HepG2 (cell line): Measurements from ENCODE around the gene MRPL14. TPM values are rescaled to one million over a fixed set of nuclear protein-coding genes. Genes with fewer than 3 reads are reported as not detected.

Source experiments
- ADNP ChIP-seq: sonication (generic); formaldehyde crosslinking; IDR thresholded peaks from 2 replicates; pipeline ENCODE4 v1.4.0; 2020; ENCODE audit warnings: missing genetic modification reagents
- ATF1 ChIP-seq: IDR thresholded peaks from 2 replicates; pipeline ENCODE4 v1.6.1; 2016; ENCODE audit warnings: mild to moderate bottlenecking, control low read depth
- BRD4 ChIP-seq: sonication (generic); formaldehyde crosslinking; IDR thresholded peaks from 2 replicates; pipeline ENCODE4 v1.4.0; 2020; ENCODE audit warnings: missing genetic modification reagents
- CCDC6 ChIP-seq: sonication (generic); formaldehyde crosslinking; IDR thresholded peaks from 2 replicates; pipeline ENCODE4 v1.8.1; 2022; ENCODE audit warnings: mild to moderate bottlenecking, missing genetic modification reagents, moderate library complexity
- DNMT1 ChIP-seq: sonication (generic); formaldehyde crosslinking; IDR thresholded peaks from 2 replicates; pipeline ENCODE4 v1.5.1; 2020; ENCODE audit warnings: mild to moderate bottlenecking, missing genetic modification reagents
- HDAC2 ChIP-seq: sonication (generic); formaldehyde crosslinking; IDR thresholded peaks from 2 replicates; pipeline ENCODE4 v1.4.0; 2020; ENCODE audit warnings: missing genetic modification reagents
- HIVEP1 ChIP-seq: sonication (generic); formaldehyde crosslinking; IDR thresholded peaks from 2 replicates; pipeline ENCODE4 v1.4.0; 2020; ENCODE audit warnings: mild to moderate bottlenecking, missing genetic modification reagents
- KAT2B ChIP-seq: fragments of 150-350 bp; IDR thresholded peaks from 2 replicates; pipeline ENCODE4 v1.6.1; 2014; ENCODE audit warnings: low read depth, low read length, borderline replicate concordance
- NAIF1 ChIP-seq: sonication (generic); formaldehyde crosslinking; IDR thresholded peaks from 2 replicates; pipeline ENCODE4 v1.5.0; 2020; ENCODE audit warnings: mild to moderate bottlenecking, missing genetic modification reagents, borderline replicate concordance
- NFATC3 ChIP-seq: sonication (generic); formaldehyde crosslinking; IDR thresholded peaks from 2 replicates; pipeline ENCODE4 v1.5.1; 2020; ENCODE audit warnings: mild to moderate bottlenecking, missing genetic modification reagents
- NFIB ChIP-seq: sonication (generic); formaldehyde crosslinking; IDR thresholded peaks from 2 replicates; pipeline ENCODE4 v1.9.0; 2021; ENCODE audit warnings: missing genetic modification reagents, mild to moderate bottlenecking, borderline replicate concordance
- PCBP1 ChIP-seq: fragments of 200-400 bp; formaldehyde crosslinking; IDR thresholded peaks from 2 replicates; pipeline ENCODE4 v1.6.1; 2017; ENCODE audit warnings: mild to moderate bottlenecking, low read depth, low read length, borderline replicate concordance
- PRPF4 ChIP-seq: fragments of 200-400 bp; formaldehyde crosslinking; IDR thresholded peaks from 2 replicates; pipeline ENCODE4 v1.6.1; 2016; ENCODE audit warnings: low read length, low read depth; ENCODE audit not compliant: poor library complexity, severe bottlenecking
- RNF2 ChIP-seq: fragments of 450-650 bp; conservative IDR thresholded peaks from 2 replicates; pipeline ENCODE4 v1.6.1; 2016; ENCODE audit warnings: low read depth
- SALL1 ChIP-seq: sonication (generic); formaldehyde crosslinking; IDR thresholded peaks from 2 replicates; pipeline ENCODE4 v1.8.0; 2022; ENCODE audit warnings: mild to moderate bottlenecking, missing genetic modification reagents
- SIX1 ChIP-seq: sonication (generic); formaldehyde crosslinking; IDR thresholded peaks from 2 replicates; pipeline ENCODE4 v1.4.0; 2020; ENCODE audit warnings: missing genetic modification reagents, borderline replicate concordance
- SNRNP70 ChIP-seq: fragments of 200-400 bp; formaldehyde crosslinking; IDR thresholded peaks from 2 replicates; pipeline ENCODE4 v1.6.1; 2017; ENCODE audit warnings: mild to moderate bottlenecking, low read depth, low read length, moderate library complexity
- ZNF143 ChIP-seq: sonication (generic); formaldehyde crosslinking; IDR thresholded peaks from 2 replicates; pipeline ENCODE4 v1.4.0; 2020; ENCODE audit warnings: missing genetic modification reagents
- ZNF256 ChIP-seq: sonication (generic); formaldehyde crosslinking; conservative IDR thresholded peaks from 2 replicates; pipeline ENCODE4 v1.4.0; 2020; ENCODE audit warnings: missing genetic modification reagents
- ZNF264 ChIP-seq: sonication (generic); formaldehyde crosslinking; IDR thresholded peaks from 2 replicates; pipeline ENCODE4 v1.4.0; 2020; ENCODE audit warnings: missing genetic modification reagents
- ZNF484 ChIP-seq: sonication (generic); formaldehyde crosslinking; IDR thresholded peaks from 2 replicates; pipeline ENCODE4 v1.5.1; 2020; ENCODE audit warnings: mild to moderate bottlenecking, low read depth, missing genetic modification reagents, borderline replicate concordance
- ZNF569 ChIP-seq: sonication (generic); formaldehyde crosslinking; IDR thresholded peaks from 2 replicates; pipeline ENCODE4 v1.5.0; 2020; ENCODE audit warnings: mild to moderate bottlenecking, missing genetic modification reagents, moderate library complexity, borderline replicate concordance
- ZNF746 ChIP-seq: sonication (generic); formaldehyde crosslinking; IDR thresholded peaks from 2 replicates; pipeline ENCODE4 v1.8.0; 2022; ENCODE audit warnings: mild to moderate bottlenecking, missing genetic modification reagents
- ZNF776 ChIP-seq: sonication (generic); formaldehyde crosslinking; IDR thresholded peaks from 2 replicates; pipeline ENCODE4 v1.4.0; 2020; ENCODE audit warnings: mild to moderate bottlenecking, missing genetic modification reagents
- ZNF83 ChIP-seq: sonication (generic); formaldehyde crosslinking; IDR thresholded peaks from 2 replicates; pipeline ENCODE4 v1.4.0; 2020; ENCODE audit warnings: missing genetic modification reagents, mild to moderate bottlenecking, borderline replicate concordance
- ZNF850 ChIP-seq: sonication (generic); formaldehyde crosslinking; conservative IDR thresholded peaks from 2 replicates; pipeline ENCODE4 v1.9.0; 2021; ENCODE audit warnings: mild to moderate bottlenecking, missing genetic modification reagents
- ZSCAN29 ChIP-seq: sonication (generic); formaldehyde crosslinking; conservative IDR thresholded peaks from 2 replicates; pipeline ENCODE4 v1.4.0; 2020; ENCODE audit warnings: mild to moderate bottlenecking, missing genetic modification reagents
- ZZZ3 ChIP-seq: sonication (generic); formaldehyde crosslinking; IDR thresholded peaks from 2 replicates; pipeline ENCODE4 v1.4.0; 2020; ENCODE audit warnings: missing genetic modification reagents, mild to moderate bottlenecking, borderline replicate concordance
- polyA plus RNA-seq, 8 experiments: library from polyadenylated mRNA; depleted of rRNA in 3 of 8; stranded (reverse) in 7 of 8; unstranded in 1 of 8; fragments of >200 nt; fragmentation: Illumina TruSeq in 4 of 8; extraction: Trizol in 4 of 8; gene quantifications; 2 replicates each; pipeline versions ENCODE4 v1.2.1 to v1.2.3, GENCODE V29; 2011 to 2016; ENCODE audit warnings: low read depth in 4 of 8, missing spikeins in 1 of 8, mixed read lengths in 1 of 8; ENCODE audit not compliant: insufficient read depth in 1 of 8
- total RNA-seq, 5 experiments: library from RNA; depleted of rRNA; stranded (reverse); fragments of >200 nt; fragmentation: Illumina TruSeq; extraction: Trizol; gene quantifications; 2 replicates each; pipeline ENCODE4 v1.2.3, GENCODE V29; 2016; ENCODE audit warnings: low read depth in 1 of 5
- TF ChIP-seq, protein P1 (sequence below): sonication (generic); formaldehyde crosslinking; IDR thresholded peaks from 2 replicates; pipeline ENCODE4 v1.5.1; 2020; ENCODE audit warnings: mild to moderate bottlenecking, missing genetic modification reagents, borderline replicate concordance
- TF ChIP-seq, protein P2 (sequence below): sonication (generic); formaldehyde crosslinking; IDR thresholded peaks from 2 replicates; pipeline ENCODE4 v1.4.0; 2020; ENCODE audit warnings: missing genetic modification reagents, borderline replicate concordance
- TF ChIP-seq, protein P3 (sequence below): sonication (generic); formaldehyde crosslinking; IDR thresholded peaks from 2 replicates; pipeline ENCODE4 v1.8.0; 2022; ENCODE audit warnings: mild to moderate bottlenecking, missing genetic modification reagents

The MRPL14 gene
- total and polyA plus RNA-seq, 2 of the 13 experiments (the other 11 are each of a cell fraction or from before 2014, with no cell fraction given): 157 to 178 TPM

DNA sequence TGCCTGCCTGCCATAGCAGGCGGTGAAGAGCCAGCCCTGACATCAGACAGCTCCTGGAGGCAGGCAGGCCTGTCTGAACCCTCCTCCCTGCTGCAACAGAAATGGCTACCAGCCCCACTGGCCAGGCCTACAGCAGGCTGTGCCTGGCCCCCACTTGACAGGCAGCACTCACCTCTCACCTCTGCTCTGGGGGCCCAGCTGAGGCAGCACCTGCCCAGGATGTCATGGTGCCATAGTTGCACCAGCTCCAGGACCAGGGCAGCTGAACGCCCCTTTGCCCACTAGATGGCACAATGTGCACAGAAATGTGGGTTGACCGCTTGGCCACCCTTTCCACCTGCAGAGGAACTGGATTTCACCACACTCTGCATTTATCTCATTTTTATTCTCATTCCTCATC is 30.6 kb downstream of the MRPL14 start (continued):
- TF ChIP-seq, protein P1, sequence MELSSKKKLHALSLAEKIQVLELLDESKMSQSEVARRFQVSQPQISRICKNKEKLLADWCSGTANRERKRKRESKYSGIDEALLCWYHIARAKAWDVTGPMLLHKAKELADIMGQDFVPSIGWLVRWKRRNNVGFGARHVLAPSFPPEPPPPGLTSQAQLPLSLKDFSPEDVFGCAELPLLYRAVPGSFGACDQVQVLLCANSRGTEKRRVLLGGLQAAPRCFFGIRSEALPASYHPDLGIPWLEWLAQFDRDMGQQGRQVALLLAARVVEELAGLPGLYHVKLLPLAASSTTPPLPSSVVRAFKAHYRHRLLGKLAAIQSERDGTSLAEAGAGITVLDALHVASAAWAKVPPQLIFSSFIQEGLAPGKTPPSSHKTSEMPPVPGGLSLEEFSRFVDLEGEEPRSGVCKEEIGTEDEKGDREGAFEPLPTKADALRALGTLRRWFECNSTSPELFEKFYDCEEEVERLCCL (CRISPR knock-in tag): no peak
- TF ChIP-seq PCBP1 (no peak), SNRNP70 (no peak), BRD4 (CRISPR knock-in tag) (no peak), ZNF569 (no peak), HIVEP1 (CRISPR knock-in tag) (no peak), ZNF256 (CRISPR knock-in tag) (no peak), ZZZ3 (no peak), ZNF264 (no peak), SIX1 (CRISPR knock-in tag) (no peak), ZNF850 (CRISPR knock-in tag) (no peak), NFIB (CRISPR knock-in tag) (no peak), DNMT1 (CRISPR knock-in tag) (no peak), ZSCAN29 (CRISPR knock-in tag) (no peak), NFATC3 (CRISPR knock-in tag) (no peak), RNF2 (no peak), SALL1 (peak; percentile 71), ZNF484 (no peak), ZNF776 (no peak), HDAC2 (CRISPR knock-in tag) (peak; percentile 81; the same call in 1 of the 2 replicates), NAIF1 (CRISPR knock-in tag) (no peak), ZNF83 (no peak), ADNP (CRISPR knock-in tag) (no peak), KAT2B (no peak), ZNF143 (CRISPR knock-in tag) (no peak; the same call in 1 of the 2 replicates), PRPF4 (no peak), CCDC6 (CRISPR knock-in tag) (no peak), ATF1 (CRISPR knock-in tag) (no peak), ZNF746 (CRISPR knock-in tag) (no peak)
- TF ChIP-seq, protein P2, sequence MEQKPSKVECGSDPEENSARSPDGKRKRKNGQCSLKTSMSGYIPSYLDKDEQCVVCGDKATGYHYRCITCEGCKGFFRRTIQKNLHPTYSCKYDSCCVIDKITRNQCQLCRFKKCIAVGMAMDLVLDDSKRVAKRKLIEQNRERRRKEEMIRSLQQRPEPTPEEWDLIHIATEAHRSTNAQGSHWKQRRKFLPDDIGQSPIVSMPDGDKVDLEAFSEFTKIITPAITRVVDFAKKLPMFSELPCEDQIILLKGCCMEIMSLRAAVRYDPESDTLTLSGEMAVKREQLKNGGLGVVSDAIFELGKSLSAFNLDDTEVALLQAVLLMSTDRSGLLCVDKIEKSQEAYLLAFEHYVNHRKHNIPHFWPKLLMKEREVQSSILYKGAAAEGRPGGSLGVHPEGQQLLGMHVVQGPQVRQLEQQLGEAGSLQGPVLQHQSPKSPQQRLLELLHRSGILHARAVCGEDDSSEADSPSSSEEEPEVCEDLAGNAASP (CRISPR knock-in tag): 0 out of 2 replicates have a peak, but pooled peaks have one; percentile 52
- TF ChIP-seq, protein P3, sequence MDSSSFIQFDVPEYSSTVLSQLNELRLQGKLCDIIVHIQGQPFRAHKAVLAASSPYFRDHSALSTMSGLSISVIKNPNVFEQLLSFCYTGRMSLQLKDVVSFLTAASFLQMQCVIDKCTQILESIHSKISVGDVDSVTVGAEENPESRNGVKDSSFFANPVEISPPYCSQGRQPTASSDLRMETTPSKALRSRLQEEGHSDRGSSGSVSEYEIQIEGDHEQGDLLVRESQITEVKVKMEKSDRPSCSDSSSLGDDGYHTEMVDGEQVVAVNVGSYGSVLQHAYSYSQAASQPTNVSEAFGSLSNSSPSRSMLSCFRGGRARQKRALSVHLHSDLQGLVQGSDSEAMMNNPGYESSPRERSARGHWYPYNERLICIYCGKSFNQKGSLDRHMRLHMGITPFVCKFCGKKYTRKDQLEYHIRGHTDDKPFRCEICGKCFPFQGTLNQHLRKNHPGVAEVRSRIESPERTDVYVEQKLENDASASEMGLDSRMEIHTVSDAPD (CRISPR knock-in tag): no peak
